Measurements from ENCODE around the gene PHEX. TPM values are rescaled to one million over a fixed set of nuclear protein-coding genes. Genes with fewer than 3 reads are reported as not detected.

PHEX gene
- polyA plus RNA-seq, 3 donors = 0.03 TPM; not detected in 2

DNA sequence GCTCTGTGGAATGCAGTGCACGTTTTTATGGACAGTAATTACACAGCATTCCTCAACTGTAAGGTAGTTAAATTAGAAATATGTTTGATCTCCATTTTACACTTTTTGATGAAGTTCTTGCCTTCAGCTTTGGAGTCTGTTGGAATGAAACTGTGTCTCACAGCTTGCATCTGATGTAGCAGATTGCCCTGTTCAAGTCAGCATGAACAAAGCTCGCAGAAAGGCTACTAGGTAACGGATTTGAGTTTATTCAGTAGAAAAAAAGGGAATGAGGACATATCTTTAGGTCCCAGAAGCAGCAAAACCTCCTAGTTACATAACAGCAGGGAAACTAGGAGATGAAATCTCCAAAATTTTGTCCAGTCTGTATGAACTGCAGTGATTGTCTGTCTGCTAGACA lies 216.3 kb downstream of the PHEX start:
- Histone ChIP-seq H3K27me3 (ENCODE audit: control insufficient read depth in 2 of 2, insufficient read depth in 2 of 2, low read length in 2 of 2) (no peaks in the 10 kb centered on the region), H2AFZ (ENCODE audit: insufficient read depth, low read depth, low read length, poor library complexity, severe bottlenecking) (no peak overlapping the region), H4K20me1 (ENCODE audit: insufficient read depth, low read length) (no peaks in the 10 kb centered on the region), H3K27ac (ENCODE audit: low read depth in 1 of 2, low read length in 2 of 2) (no peak overlapping the region), H3K9me3 (replicated peaks in 1 of 2; ENCODE audit: control insufficient read depth in 1 of 2, insufficient read depth in 1 of 2, low read length in 2 of 2) (no peaks in the 10 kb centered on the region), H3K4me2 (replicated peaks; ENCODE audit: extremely low read depth, low read length, poor library complexity, severe bottlenecking) (no peak overlapping the region), H3K36me3 (replicated peaks in 1 of 2; ENCODE audit: control insufficient read depth in 1 of 2, insufficient read depth in 2 of 2, low read length in 2 of 2) (no peaks in the 10 kb centered on the region), H3K4me1 (ENCODE audit: control insufficient read depth in 1 of 2, insufficient read depth in 2 of 2, low read length in 2 of 2) (no peaks in the 10 kb centered on the region), H3K9ac (ENCODE audit: insufficient read depth, low read length, poor library complexity, severe bottlenecking) (no peak overlapping the region), H3K79me2 (ENCODE audit: insufficient read depth, low read length) (no peaks in the 10 kb centered on the region), H3K4me3 (replicated peaks in 1 of 3; ENCODE audit: low read depth in 2 of 3, low read length in 3 of 3) (no peak overlapping the region)
- no CpG with 5 or more reads among the region's 3 CpGs for WGBS (ENCODE audit: insufficient coverage)
- Mint-ChIP-seq H3K4me1 (no peaks in the 10 kb centered on the region), H3K4me3 (no peak overlapping the region), H3K9me3 (peaks cover 0 to 5% (median 0%) of the 10 kb centered on the region in 7 donors), H3K27me3 (ENCODE audit: low read depth in 3 of 3) (no peaks in the 10 kb centered on the region), H3K36me3 (no peaks in the 10 kb centered on the region), H3K27ac (no peak overlapping the region)
- intact Hi-C loops (cut with micrococcal nuclease) = no loop called here
- no peak for DNase-seq
- TF ChIP-seq, protein P1, sequence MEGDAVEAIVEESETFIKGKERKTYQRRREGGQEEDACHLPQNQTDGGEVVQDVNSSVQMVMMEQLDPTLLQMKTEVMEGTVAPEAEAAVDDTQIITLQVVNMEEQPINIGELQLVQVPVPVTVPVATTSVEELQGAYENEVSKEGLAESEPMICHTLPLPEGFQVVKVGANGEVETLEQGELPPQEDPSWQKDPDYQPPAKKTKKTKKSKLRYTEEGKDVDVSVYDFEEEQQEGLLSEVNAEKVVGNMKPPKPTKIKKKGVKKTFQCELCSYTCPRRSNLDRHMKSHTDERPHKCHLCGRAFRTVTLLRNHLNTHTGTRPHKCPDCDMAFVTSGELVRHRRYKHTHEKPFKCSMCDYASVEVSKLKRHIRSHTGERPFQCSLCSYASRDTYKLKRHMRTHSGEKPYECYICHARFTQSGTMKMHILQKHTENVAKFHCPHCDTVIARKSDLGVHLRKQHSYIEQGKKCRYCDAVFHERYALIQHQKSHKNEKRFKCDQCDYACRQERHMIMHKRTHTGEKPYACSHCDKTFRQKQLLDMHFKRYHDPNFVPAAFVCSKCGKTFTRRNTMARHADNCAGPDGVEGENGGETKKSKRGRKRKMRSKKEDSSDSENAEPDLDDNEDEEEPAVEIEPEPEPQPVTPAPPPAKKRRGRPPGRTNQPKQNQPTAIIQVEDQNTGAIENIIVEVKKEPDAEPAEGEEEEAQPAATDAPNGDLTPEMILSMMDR (IDR thresholded peaks at IDR 0.05) = no peak

DNA sequence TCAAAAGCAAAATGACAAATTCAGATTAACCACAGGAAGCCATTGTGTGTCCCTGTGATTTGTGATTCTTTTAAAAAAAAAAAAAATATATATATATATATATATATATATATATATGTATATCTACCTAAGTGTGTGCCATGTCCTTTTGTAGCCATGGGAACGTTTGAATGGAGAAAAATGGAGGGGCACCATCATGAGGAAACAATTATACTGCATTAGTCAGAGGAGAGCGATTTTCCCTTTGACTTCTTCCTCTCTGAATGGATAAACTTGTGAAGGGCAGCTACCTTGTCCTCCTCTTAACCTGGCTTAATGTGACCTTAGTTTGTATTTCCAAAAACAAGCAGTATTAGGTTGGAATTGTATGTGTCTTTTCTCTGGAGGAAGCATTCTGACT lies 217.2 kb downstream of the PHEX start:
- Mint-ChIP-seq H3K4me3 (no peak overlapping the region), H3K9me3 (peaks cover 0 to 1% (median 0%) of the 10 kb centered on the region in 7 donors), H3K4me1 (no peaks in the 10 kb centered on the region), H3K27ac (no peak overlapping the region), H3K36me3 (no peaks in the 10 kb centered on the region), H3K27me3 (ENCODE audit: low read depth in 3 of 3) (no peaks in the 10 kb centered on the region)
- Histone ChIP-seq H3K27me3 (ENCODE audit: control insufficient read depth in 2 of 2, insufficient read depth in 2 of 2, low read length in 2 of 2) (no peaks in the 10 kb centered on the region), H4K20me1 (ENCODE audit: insufficient read depth, low read length) (no peaks in the 10 kb centered on the region), H3K4me3 (replicated peaks in 1 of 3; ENCODE audit: low read depth in 2 of 3, low read length in 3 of 3) (no peak overlapping the region), H2AFZ (ENCODE audit: insufficient read depth, low read depth, low read length, poor library complexity, severe bottlenecking) (no peak overlapping the region), H3K4me1 (ENCODE audit: control insufficient read depth in 1 of 2, insufficient read depth in 2 of 2, low read length in 2 of 2) (no peaks in the 10 kb centered on the region), H3K36me3 (replicated peaks in 1 of 2; ENCODE audit: control insufficient read depth in 1 of 2, insufficient read depth in 2 of 2, low read length in 2 of 2) (no peaks in the 10 kb centered on the region), H3K4me2 (replicated peaks; ENCODE audit: extremely low read depth, low read length, poor library complexity, severe bottlenecking) (no peak overlapping the region), H3K79me2 (ENCODE audit: insufficient read depth, low read length) (no peaks in the 10 kb centered on the region), H3K9me3 (replicated peaks in 1 of 2; ENCODE audit: control insufficient read depth in 1 of 2, insufficient read depth in 1 of 2, low read length in 2 of 2) (no peaks in the 10 kb centered on the region), H3K27ac (ENCODE audit: low read depth in 1 of 2, low read length in 2 of 2) (no peak overlapping the region), H3K9ac (ENCODE audit: insufficient read depth, low read length, poor library complexity, severe bottlenecking) (no peak overlapping the region)
- TF ChIP-seq, protein P1 (IDR thresholded peaks at IDR 0.05) = no peak
- intact Hi-C loops (cut with micrococcal nuclease) = no loop called here
- DNase-seq = no peak
- WGBS (ENCODE audit: insufficient coverage) = no CpG with 5 or more reads among the region's 2 CpGs
